Measurements from ENCODE around the gene CREB3L1.

Gene CREB3L1

DNA sequence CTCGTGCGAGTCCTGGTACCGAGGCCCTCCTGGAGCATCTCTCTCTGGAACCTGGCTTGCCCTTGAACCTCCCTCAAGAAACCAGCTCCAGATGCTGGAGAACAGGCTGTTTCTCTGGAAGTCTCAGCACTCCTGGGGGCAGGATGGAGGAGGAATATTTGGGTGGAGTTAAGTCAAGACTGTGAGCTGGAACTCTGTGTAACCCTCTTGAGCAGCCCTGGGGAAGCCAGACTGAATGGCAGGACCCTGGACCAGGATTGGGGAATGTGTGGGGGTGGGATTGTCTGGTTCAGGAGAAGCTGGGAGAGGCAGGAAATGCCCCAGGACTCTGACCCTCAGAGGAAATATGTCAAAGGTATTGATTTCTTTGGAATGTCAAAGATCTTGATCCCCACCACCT, 7.7 kb downstream of the CREB3L1 start:
- no peak for TF ChIP-seq CTCF (IDR thresholded peaks at IDR 0.05; ENCODE audit: low read depth, low read length)
- no peak for DNase-seq (ENCODE audit: extremely low read depth, low read depth)

- no peak for DNase-seq (ENCODE audit: extremely low read depth, low read depth)
- no peak for TF ChIP-seq CTCF (IDR thresholded peaks at IDR 0.05; ENCODE audit: low read depth, low read length)
Measured at GRCh38 chr11:46285594-46286033, 8.2 kb downstream of the CREB3L1 start.

DNA sequence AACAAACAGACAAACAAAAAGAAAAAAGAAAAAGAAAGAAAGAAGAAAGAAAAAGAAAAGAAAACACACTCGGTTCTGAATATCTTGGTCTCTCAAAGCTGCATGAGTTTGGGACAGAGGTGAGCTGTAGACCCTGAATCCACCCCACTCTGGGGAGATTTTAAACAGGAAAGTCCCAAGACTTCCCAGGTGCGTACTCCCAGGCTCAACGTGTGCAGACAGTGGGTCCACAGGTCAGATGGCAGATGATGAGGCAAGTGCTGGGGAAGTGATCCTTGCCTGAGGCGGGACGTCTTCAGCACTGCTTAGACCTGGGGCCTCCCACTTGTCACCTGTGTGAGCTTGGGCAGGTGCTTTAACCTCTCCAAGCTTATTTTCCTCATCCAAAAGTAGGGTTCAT, 9.3 kb downstream of the CREB3L1 start:
- no peak for TF ChIP-seq CTCF (IDR thresholded peaks at IDR 0.05; ENCODE audit: low read depth, low read length)
- no peak for DNase-seq (ENCODE audit: extremely low read depth, low read depth)

GRCh38 chr11:46288451-46288850, 11.0 kb downstream of the CREB3L1 start:
- no peak for TF ChIP-seq CTCF (IDR thresholded peaks at IDR 0.05; ENCODE audit: low read depth, low read length)
- no peak for DNase-seq (ENCODE audit: extremely low read depth, low read depth)

DNA sequence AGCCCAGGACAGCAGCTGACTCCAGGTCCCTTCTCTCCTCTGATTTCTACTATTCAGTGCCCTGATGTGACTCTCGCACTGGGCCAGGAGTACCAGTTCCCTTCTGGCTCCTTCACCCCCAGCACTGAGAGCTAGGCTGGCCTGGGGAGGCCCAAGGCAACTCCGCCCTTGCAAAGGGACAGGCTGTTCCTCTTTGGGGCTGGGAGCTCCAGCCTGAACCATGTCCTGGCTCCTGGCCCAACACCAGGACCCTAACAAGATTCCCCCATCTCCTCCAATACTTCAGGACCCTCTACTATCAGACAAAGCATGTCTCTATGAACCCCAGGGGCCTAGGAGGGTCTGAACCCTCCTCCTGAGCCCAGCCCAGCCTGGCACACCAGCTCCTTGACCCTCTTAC, 12.5 kb downstream of the CREB3L1 start:
- no peak for TF ChIP-seq CTCF (IDR thresholded peaks at IDR 0.05; ENCODE audit: low read depth, low read length)
- no peak for DNase-seq (ENCODE audit: extremely low read depth, low read depth)

DNA sequence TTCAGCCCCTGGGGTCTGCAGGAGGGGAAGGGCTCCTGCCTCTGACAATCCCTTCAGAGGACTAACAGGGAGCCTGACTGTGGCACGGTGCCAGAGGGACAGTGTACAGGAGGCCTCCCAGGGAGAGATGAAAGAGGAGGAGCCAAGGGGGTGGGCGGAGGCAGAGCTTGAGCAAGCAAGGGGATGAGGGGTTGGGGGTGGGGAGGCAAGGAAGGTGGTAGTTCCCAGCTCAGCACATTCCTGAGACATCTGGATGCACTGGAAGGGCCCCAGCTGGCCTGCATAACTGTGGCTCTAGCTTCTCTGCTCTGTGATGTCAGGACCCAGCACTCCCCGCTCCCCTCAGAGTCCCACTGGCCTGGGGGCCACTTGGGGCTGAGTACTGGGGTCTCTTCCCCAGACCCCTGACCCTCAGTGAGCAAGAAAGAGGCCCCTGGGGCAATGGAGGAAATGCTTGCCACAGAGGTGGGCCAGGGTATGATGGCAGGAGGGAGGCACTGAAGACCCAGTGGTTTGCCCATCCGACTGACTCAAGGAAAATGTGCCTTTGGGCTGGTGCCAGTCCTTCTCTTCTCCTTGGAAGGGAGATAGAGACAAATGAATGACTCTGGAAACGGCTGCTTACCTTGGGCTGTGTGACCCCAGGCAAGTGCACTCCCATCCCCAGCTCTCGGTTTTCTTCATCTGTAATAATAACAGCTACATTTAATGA, 13.3 kb downstream of the CREB3L1 start:
- peak; percentile 98 for DNase-seq (ENCODE audit: extremely low read depth, low read depth)

More for the DNA sequence above, 13.3 kb downstream of the CREB3L1 start:
- no peak for TF ChIP-seq CTCF (IDR thresholded peaks at IDR 0.05; ENCODE audit: low read depth, low read length)
